ENCODE results near the gene HECTD2.
"Not testable (repeated sequence)": the region's sequence is repeated elsewhere in the genome, so short reads cannot be mapped to it uniquely, and the experiment has no call there.

The HECTD2 gene

GRCh38 chr10:91380873-91381256 is 29.3 kb upstream of the HECTD2 start:
- Histone ChIP-seq H3K9ac (no peak overlapping the region), H3K4me1 (no peaks in the 10 kb centered on the region), H3K27me3 (no peaks in the 10 kb centered on the region), H3K4me2 (no peak overlapping the region), H3K36me3 (no peaks in the 10 kb centered on the region), H3K27ac (no peak overlapping the region), H4K20me1 (no peaks in the 10 kb centered on the region), H3K9me3 (peaks cover 6% of the 10 kb centered on the region), H3K4me3 (no peak overlapping the region)
- no peak for TF ChIP-seq Cebpa-rat (IDR thresholded peaks at IDR 0.05)

DNA sequence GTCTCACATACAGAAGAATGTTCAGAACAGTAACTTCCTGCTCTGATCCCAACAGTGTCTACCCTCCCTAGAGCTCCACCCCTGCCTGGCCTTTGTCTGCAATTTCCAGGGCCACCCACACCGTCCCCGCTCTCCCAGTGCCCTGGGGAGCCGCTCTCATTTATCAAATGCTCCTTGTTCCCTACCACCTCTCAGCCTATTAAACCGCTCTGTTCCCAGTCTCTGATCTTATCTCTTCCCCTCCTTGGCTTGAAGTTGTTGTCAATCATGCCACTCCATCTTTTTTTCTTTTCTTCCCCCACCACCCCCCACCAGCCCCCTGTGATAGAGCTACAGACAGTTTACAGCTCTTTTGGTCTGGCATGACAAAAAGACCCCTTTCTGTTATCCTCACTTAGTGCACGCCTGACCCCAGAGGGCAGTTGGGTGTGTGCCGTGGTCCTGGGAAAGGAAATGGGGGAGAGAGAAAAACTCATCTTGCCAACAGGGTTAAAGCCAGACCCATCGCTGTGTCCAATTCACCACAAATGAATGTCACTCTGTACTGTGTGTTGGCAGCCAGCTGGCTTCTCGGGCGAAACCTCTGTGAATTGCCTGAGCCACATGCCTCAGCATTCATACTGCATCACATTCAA is 28.8 kb upstream of the HECTD2 start:
- no peaks in the 10 kb centered on the region for H3K4me1 ChIP-seq
- no peak overlapping the region for H3K4me3 ChIP-seq
- no peak overlapping the region for H3K9ac ChIP-seq
- no peaks in the 10 kb centered on the region for H4K20me1 ChIP-seq
- no peaks in the 10 kb centered on the region for H3K27me3 ChIP-seq
- TF ChIP-seq Cebpa-rat (IDR thresholded peaks at IDR 0.05): no peak
- no peak overlapping the region for H3K4me2 ChIP-seq
- H3K9me3 ChIP-seq: peaks cover 4% of the 10 kb centered on the region; the same call in 1 of the 2 replicates
- no peak overlapping the region for H3K27ac ChIP-seq
- H3K36me3 ChIP-seq: no peaks in the 10 kb centered on the region

- Histone ChIP-seq H3K4me2 (no peak overlapping the region), H3K4me1 (no peaks in the 10 kb centered on the region), H3K9ac (no peak overlapping the region), H3K9me3 (no peaks in the 10 kb centered on the region), H4K20me1 (no peaks in the 10 kb centered on the region), H3K27ac (no peak overlapping the region), H3K27me3 (no peaks in the 10 kb centered on the region), H3K36me3 (no peaks in the 10 kb centered on the region), H3K4me3 (no peak overlapping the region)
- no peak for TF ChIP-seq Cebpa-rat (IDR thresholded peaks at IDR 0.05)
Measured at GRCh38 chr10:91385306-91386085, 24.6 kb upstream of the HECTD2 start.

DNA sequence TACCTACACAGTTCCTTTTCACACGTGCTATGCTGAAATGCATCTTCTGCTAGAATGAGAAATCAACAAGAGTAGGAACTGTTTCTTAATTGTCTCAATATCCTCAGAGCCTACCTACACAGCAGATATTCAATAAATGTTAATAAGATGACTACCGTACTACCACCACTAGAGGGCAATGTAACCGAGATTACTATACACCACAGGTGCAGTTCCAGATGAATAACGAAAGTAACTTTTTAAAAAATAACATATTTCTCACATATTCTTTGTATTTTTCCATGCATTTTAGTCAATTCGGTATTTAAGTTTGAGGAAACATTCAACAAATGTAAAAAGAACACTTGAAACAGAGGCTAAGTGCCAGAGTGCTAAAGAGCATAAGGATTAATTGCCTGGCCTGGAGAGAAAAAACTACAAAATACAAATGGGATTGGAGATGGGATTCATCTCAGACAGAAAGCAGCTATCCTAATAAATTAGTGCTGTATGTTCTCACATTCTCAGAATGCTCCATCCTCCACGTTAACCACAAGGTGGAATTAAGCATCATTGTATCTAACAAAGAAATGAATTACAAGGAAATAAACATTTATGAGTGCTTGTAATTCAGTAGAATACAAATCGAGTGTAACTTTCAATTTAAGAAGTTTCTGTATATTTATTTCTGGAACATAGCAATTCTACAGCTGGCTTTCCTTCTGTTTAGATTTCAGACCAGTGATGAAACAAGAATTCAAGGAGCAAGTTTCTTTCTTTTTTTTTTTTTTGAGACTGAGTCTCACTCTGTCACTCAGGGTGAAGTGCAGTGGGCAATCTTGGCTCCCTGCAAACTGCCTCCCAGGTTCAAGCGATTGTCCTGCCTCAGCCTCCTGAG is 20.3 kb upstream of the HECTD2 start:
- H3K4me2 ChIP-seq: no peak overlapping the region

GRCh38 chr10:91390513-91390825 is 19.7 kb upstream of the HECTD2 start:
- H3K4me2 ChIP-seq, H3K27me3 ChIP-seq, H4K20me1 ChIP-seq, H3K27ac ChIP-seq, H3K4me1 ChIP-seq, H3K36me3 ChIP-seq, H3K9me3 ChIP-seq, H3K9ac ChIP-seq, H3K4me3 ChIP-seq: not testable (repeated sequence)

More for the DNA sequence above, 20.3 kb upstream of the HECTD2 start:
- H3K9ac ChIP-seq: no peak overlapping the region
- H3K36me3 ChIP-seq: no peaks in the 10 kb centered on the region
- no peaks in the 10 kb centered on the region for H3K9me3 ChIP-seq
- no peak overlapping the region for H3K4me3 ChIP-seq
- no peak overlapping the region for H3K27ac ChIP-seq
- no peaks in the 10 kb centered on the region for H3K27me3 ChIP-seq
- TF ChIP-seq Cebpa-rat (IDR thresholded peaks at IDR 0.05): no peak
- H3K4me1 ChIP-seq: no peaks in the 10 kb centered on the region
- no peaks in the 10 kb centered on the region for H4K20me1 ChIP-seq

DNA sequence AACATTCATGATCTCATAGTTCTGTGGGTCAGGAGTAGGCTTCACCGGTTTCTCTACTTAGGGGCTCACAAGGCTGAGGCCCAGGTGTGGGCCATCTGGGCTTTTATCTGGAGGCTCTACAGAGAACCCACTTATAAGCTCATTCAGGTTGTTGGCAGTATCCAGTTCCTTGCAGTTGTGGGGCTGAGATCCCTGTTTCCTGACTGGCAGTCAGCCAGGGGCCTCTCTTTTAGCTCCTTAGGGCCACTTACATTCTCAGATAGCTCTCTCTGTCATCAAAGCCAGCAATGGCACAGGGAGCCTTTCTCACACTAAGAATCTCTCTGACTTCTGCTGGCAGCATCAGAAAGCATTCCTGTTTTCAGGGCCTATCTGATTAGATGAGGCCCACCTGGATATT is 18.2 kb upstream of the HECTD2 start:
- H3K9ac ChIP-seq: no peak overlapping the region
- H3K4me1 ChIP-seq: no peaks in the 10 kb centered on the region
- no peak overlapping the region for H3K27ac ChIP-seq
- H3K4me2 ChIP-seq: no peak overlapping the region
- H3K4me3 ChIP-seq: no peak overlapping the region
- no peaks in the 10 kb centered on the region for H3K9me3 ChIP-seq
- no peak for TF ChIP-seq Cebpa-rat (IDR thresholded peaks at IDR 0.05)
- no peaks in the 10 kb centered on the region for H4K20me1 ChIP-seq
- no peaks in the 10 kb centered on the region for H3K36me3 ChIP-seq
- no peaks in the 10 kb centered on the region for H3K27me3 ChIP-seq

DNA sequence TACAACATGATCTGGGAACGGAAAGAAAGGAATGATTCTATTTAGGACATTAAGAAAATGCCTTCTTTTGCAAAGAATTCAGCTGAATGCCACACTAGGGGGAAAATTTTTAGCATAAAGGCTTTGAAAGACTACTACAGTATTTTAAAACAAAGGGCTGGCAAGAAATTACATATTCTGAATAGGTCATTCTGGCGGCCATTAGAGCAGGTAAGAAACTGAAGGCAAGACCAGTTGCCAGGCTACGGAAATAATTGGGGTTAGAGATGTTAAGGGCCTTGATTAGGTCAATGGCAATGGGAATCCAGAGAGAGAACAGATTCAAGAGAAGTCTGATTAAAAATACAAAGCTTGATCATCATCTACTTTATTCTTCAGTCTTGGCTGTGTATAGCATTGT is 3.8 kb upstream of the HECTD2 start:
- Histone ChIP-seq H3K4me3 (no peak overlapping the region), H3K27ac (no peak overlapping the region), H3K9ac (no peak overlapping the region), H3K27me3 (no peaks in the 10 kb centered on the region), H3K4me2 (no peak overlapping the region), H3K9me3 (no peaks in the 10 kb centered on the region), H3K4me1 (peaks cover 17% of the 10 kb centered on the region), H3K36me3 (no peaks in the 10 kb centered on the region), H4K20me1 (no peaks in the 10 kb centered on the region)
- no peak for TF ChIP-seq Cebpa-rat (IDR thresholded peaks at IDR 0.05)

- TF ChIP-seq Cebpa-rat (IDR thresholded peaks at IDR 0.05): no peak
- H3K4me1 ChIP-seq: peaks cover 20% of the 10 kb centered on the region
- peak overlapping the region; percentile 99 for H3K27ac ChIP-seq
- H3K27me3 ChIP-seq: no peaks in the 10 kb centered on the region
- H4K20me1 ChIP-seq: no peaks in the 10 kb centered on the region
- H3K4me3 ChIP-seq: peak overlapping the region; percentile 92
- no peaks in the 10 kb centered on the region for H3K36me3 ChIP-seq
- no peaks in the 10 kb centered on the region for H3K9me3 ChIP-seq
- peak overlapping the region; percentile 99 for H3K9ac ChIP-seq
- peak overlapping the region; percentile 83 for H3K4me2 ChIP-seq
Measured at GRCh38 chr10:91409069-91409868, 875 bp upstream of the HECTD2 start.

- Histone ChIP-seq H4K20me1 (no peaks in the 10 kb centered on the region), H3K4me3 (peak overlapping the region; percentile 92), H3K36me3 (no peaks in the 10 kb centered on the region), H3K9me3 (no peaks in the 10 kb centered on the region), H3K27me3 (no peaks in the 10 kb centered on the region), H3K4me2 (peak overlapping the region; percentile 76), H3K27ac (peak overlapping the region; percentile 99), H3K9ac (peak overlapping the region; percentile 99), H3K4me1 (peaks cover 20% of the 10 kb centered on the region)
- no peak for TF ChIP-seq Cebpa-rat (IDR thresholded peaks at IDR 0.05)
Measured at GRCh38 chr10:91410638-91411371, 661 bp downstream of the HECTD2 start.
